ENCODE results near the gene COX15.

DNA sequence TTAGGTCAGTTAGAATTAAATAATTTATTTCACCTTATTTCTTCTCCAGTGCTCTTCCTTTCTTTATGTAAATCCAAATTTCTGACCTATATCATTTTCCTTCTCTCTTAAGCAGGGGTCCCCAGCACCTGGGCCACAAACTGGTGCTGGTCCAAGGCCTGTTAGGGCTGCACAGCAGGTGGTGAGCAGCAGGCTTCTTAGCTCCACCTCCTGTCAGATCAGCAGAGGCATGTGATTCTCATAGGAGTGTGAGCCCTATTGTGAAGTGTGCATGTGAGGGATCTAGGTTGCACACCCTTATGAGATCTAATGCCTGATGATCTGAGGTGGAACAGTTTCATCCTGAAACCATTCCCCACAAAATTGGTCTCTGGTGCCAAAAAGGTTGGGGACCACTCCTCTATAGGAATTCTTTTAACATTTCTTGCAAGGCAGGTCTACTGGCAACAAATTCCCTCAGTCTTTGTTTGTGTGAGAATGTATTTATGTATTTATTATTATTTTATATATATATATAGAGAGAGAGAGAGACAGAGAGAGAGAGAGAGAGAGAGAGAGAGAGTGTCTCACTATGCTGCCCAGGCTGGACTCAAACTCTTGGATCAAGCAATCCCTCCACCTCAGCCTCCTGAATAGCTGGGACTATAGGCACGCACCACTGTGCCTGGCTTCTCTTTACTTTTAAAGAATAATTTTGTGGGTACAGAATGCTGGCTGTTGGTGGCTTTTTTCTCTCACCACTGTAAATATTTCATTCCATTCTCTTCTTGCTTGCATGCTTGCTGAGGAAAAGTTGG, 46.2 kb upstream of the COX15 start:
- no peak for TF ChIP-seq ELF4 (IDR thresholded peaks at IDR 0.05)
- TF ChIP-seq HDGF (IDR thresholded peaks at IDR 0.05; ENCODE audit: borderline replicate concordance), result no peak
- no peak for TF ChIP-seq PKNOX1 (IDR thresholded peaks at IDR 0.05)
- no peak for TF ChIP-seq FOXA1 (IDR thresholded peaks at IDR 0.05)
- no peak for TF ChIP-seq FOXM1 (IDR thresholded peaks at IDR 0.05; ENCODE audit: borderline replicate concordance)
- no peak for TF ChIP-seq FOXK2 (IDR thresholded peaks at IDR 0.05)
- no peak for TF ChIP-seq SUZ12 (IDR thresholded peaks at IDR 0.05)

Data from HEK293T (cell line).